H9 (cell line): ENCODE results near the gene IFNA4. TPM values are rescaled to one million over a fixed set of nuclear protein-coding genes. Genes with fewer than 3 reads are reported as not detected.
A peak's percentile ranks its signal among the peaks of the same experiment; 100 is the strongest.

ENCODE experiments used
- DNase-seq: peaks from one replicate; pipeline ENCODE4 v3.0.0-alpha.2; 2017
- H2AFZ ChIP-seq: one replicate; pipeline ENCODE4 v1.6.1; 2013; ENCODE audit warnings: mild to moderate bottlenecking, low read length, control low read depth, moderate library complexity
- H2AK5ac ChIP-seq: 2 replicates; pipeline ENCODE4 v1.6.1; 2013; ENCODE audit warnings: low read length, control low read depth, mixed read lengths; ENCODE audit not compliant: insufficient read length
- H2BK120ac ChIP-seq: one replicate; pipeline ENCODE4 v1.6.1; 2013; ENCODE audit warnings: low read depth, mild to moderate bottlenecking, low read length, control low read depth, inconsistent platforms; ENCODE audit not compliant: poor library complexity, severe bottlenecking
- H2BK12ac ChIP-seq: 2 replicates; pipeline ENCODE4 v1.6.1; 2013; ENCODE audit warnings: low read length, control low read depth, mixed read lengths, low read depth; ENCODE audit not compliant: insufficient read length
- H2BK15ac ChIP-seq: 2 replicates; pipeline ENCODE4 v1.6.1; 2013; ENCODE audit warnings: low read depth, low read length, control low read depth
- H2BK20ac ChIP-seq: one replicate; pipeline ENCODE4 v1.6.1; 2013; ENCODE audit warnings: low read depth, mild to moderate bottlenecking, low read length, control low read depth, inconsistent platforms; ENCODE audit not compliant: poor library complexity, severe bottlenecking
- H2BK5ac ChIP-seq: 2 replicates; pipeline ENCODE4 v1.6.1; 2013; ENCODE audit warnings: low read length, control low read depth, mixed read lengths; ENCODE audit not compliant: insufficient read length
- H3K14ac ChIP-seq: 2 replicates; pipeline ENCODE4 v1.6.1; 2013; ENCODE audit warnings: low read length, control low read depth; ENCODE audit not compliant: insufficient read depth
- H3K18ac ChIP-seq: 2 replicates; pipeline ENCODE4 v1.6.1; 2013; ENCODE audit warnings: low read depth, mild to moderate bottlenecking, mixed read lengths, low read length, control low read depth; ENCODE audit not compliant: insufficient read length
- H3K23ac ChIP-seq: 2 replicates; pipeline ENCODE4 v1.6.1; 2013; ENCODE audit warnings: low read length, control low read depth, mixed read lengths, low read depth; ENCODE audit not compliant: insufficient read length
- H3K23me2 ChIP-seq: 2 replicates; pipeline ENCODE4 v1.6.1; 2013; ENCODE audit warnings: low read depth, mild to moderate bottlenecking, mixed read lengths, low read length, control low read depth; ENCODE audit not compliant: insufficient read length, poor library complexity, severe bottlenecking
- H3K27ac ChIP-seq: 2 replicates; pipeline ENCODE4 v1.5.1; 2013; ENCODE audit warnings: low read length, control low read depth, mixed read lengths, low read depth; ENCODE audit not compliant: insufficient read length
- H3K27me3 ChIP-seq: 2 replicates; pipeline ENCODE4 v1.6.1; 2013; ENCODE audit warnings: low read length, control low read depth, inconsistent platforms; ENCODE audit not compliant: insufficient read depth
- H3K4ac ChIP-seq: 2 replicates; pipeline ENCODE4 v1.6.1; 2013; ENCODE audit warnings: low read depth, mild to moderate bottlenecking, control low read depth, inconsistent platforms, low read length, moderate library complexity
- H3K4me1 ChIP-seq: 2 replicates; pipeline ENCODE4 v1.6.1; 2013; ENCODE audit warnings: low read length, control low read depth, inconsistent platforms; ENCODE audit not compliant: insufficient read depth
- H3K4me2 ChIP-seq: 2 replicates; pipeline ENCODE4 v1.6.1; 2013; ENCODE audit warnings: low read length, control low read depth, mixed read lengths; ENCODE audit not compliant: insufficient read length, insufficient read depth
- H3K56ac ChIP-seq: 2 replicates; pipeline ENCODE4 v1.6.1; 2013; ENCODE audit warnings: low read depth, mild to moderate bottlenecking, mixed read lengths, low read length, control low read depth; ENCODE audit not compliant: insufficient read length
- H3K79me1 ChIP-seq: 2 replicates; pipeline ENCODE4 v1.6.1; 2013; ENCODE audit warnings: low read depth, mild to moderate bottlenecking, moderate library complexity, low read length, control low read depth, inconsistent platforms; ENCODE audit not compliant: insufficient read depth, poor library complexity, severe bottlenecking
- H3K79me2 ChIP-seq: 2 replicates; pipeline ENCODE4 v1.6.1; 2013; ENCODE audit warnings: low read length, control low read depth, inconsistent platforms; ENCODE audit not compliant: insufficient read depth
- H3K9ac ChIP-seq: 2 replicates; pipeline ENCODE4 v1.6.1; 2013; ENCODE audit warnings: low read length, control low read depth, mixed read lengths; ENCODE audit not compliant: insufficient read length; ENCODE audit errors: extremely low read depth
- H3K9me3 ChIP-seq: one replicate; pipeline ENCODE4 v1.6.1; 2013; ENCODE audit warnings: low read depth, low read length, inconsistent platforms; ENCODE audit not compliant: control insufficient read depth
- H3T11ph ChIP-seq: one replicate; pipeline ENCODE4 v1.6.1; 2013; ENCODE audit warnings: mild to moderate bottlenecking, low read length, control low read depth, inconsistent platforms
- H4K20me1 ChIP-seq: one replicate; pipeline ENCODE4 v1.6.1; 2013; ENCODE audit not compliant: control insufficient read depth, insufficient read length, insufficient read depth
- H4K5ac ChIP-seq: 2 replicates; pipeline ENCODE4 v1.6.1; 2013; ENCODE audit warnings: low read depth, mild to moderate bottlenecking, mixed read lengths, low read length, control low read depth; ENCODE audit not compliant: insufficient read length
- H4K8ac ChIP-seq: replicated peaks from 2 replicates; pipeline ENCODE4 v1.6.1; 2013; ENCODE audit warnings: low read length, control low read depth, mixed read lengths, low read depth; ENCODE audit not compliant: insufficient read length
- H4K91ac ChIP-seq: 2 replicates; pipeline ENCODE4 v1.6.1; 2013; ENCODE audit warnings: low read depth, mild to moderate bottlenecking, moderate library complexity, mixed read lengths, low read length, control low read depth; ENCODE audit not compliant: insufficient read length
- H3K27ac Mint-ChIP-seq, 3 experiments: 2 replicates in 2 of 3; 3 replicates in 1 of 3; pipeline ENCODE4 v1.8.0; 2020 to 2021; ENCODE audit warnings: mixed read lengths in 3 of 3, mild to moderate bottlenecking in 1 of 3, moderate library complexity in 1 of 3
- H3K27me3 Mint-ChIP-seq: 2 replicates; pipeline ENCODE4 v1.8.0; 2021; ENCODE audit warnings: low read depth, mild to moderate bottlenecking, moderate library complexity, mixed read lengths
- H3K36me3 Mint-ChIP-seq, 3 experiments: 2 replicates in 2 of 3; 3 replicates in 1 of 3; pipeline ENCODE4 v1.8.0; 2020 to 2021; ENCODE audit warnings: low read depth in 3 of 3, mixed read lengths in 3 of 3; ENCODE audit not compliant: insufficient read depth in 1 of 3
- H3K4me1 Mint-ChIP-seq, 2 experiments: 2 replicates each; pipeline ENCODE4 v1.8.0; 2020; ENCODE audit warnings: mixed read lengths in 2 of 2
- H3K4me3 Mint-ChIP-seq, 2 experiments: 2 replicates in 1 of 2; 3 replicates in 1 of 2; pipeline ENCODE4 v1.8.0; 2020 to 2021; ENCODE audit warnings: mild to moderate bottlenecking in 2 of 2, mixed read lengths in 2 of 2, moderate library complexity in 1 of 2
- H3K9me3 Mint-ChIP-seq, 2 experiments: 2 replicates in 1 of 2; 3 replicates in 1 of 2; pipeline ENCODE4 v1.8.0; 2020; ENCODE audit warnings: mild to moderate bottlenecking in 2 of 2, mixed read lengths in 2 of 2, moderate library complexity in 1 of 2
- CTCF ChIP-seq: fragments of 200-600 bp; sonication (generic); conservative IDR thresholded peaks from 3 replicates; pipeline ENCODE4 v1.8.0; 2021; ENCODE audit warnings: antibody characterized with exemption, mild to moderate bottlenecking
- whole genome bisulfite sequencing: extraction: QIAGEN DNeasy Blood & Tissue Kit; methylation state at CpG from one replicate; pipeline ENCODE4 v1.1.7; 2013; ENCODE audit warnings: missing lambda C conversion rate, low lambda C conversion rate, mixed read lengths; ENCODE audit not compliant: insufficient read length; ENCODE audit errors: extremely low coverage; 5-methylcytosine and 5-hydroxymethylcytosine counted together
- total RNA-seq: library from RNA; stranded (reverse); gene quantifications from 2 replicates; pipeline ENCODE4 v1.2.1, GENCODE V29; 2021

The IFNA4 gene
- total RNA-seq, 1 experiment from 2014 or later: not detected

- no peak overlapping the region for H4K8ac ChIP-seq
- no peak overlapping the region for H3K56ac ChIP-seq
- no CpG with 5 or more reads among the region's 4 CpGs for WGBS
- H3K4me1 ChIP-seq: no peaks in the 10 kb centered on the region
- DNase-seq: no peak
- H3K27ac ChIP-seq: no peak overlapping the region
- H3K79me1 ChIP-seq: no peaks in the 10 kb centered on the region
- no peak for TF ChIP-seq CTCF
- H3K14ac ChIP-seq: no peak overlapping the region
- H2AK5ac ChIP-seq: no peak overlapping the region
- no peak overlapping the region for H3K4ac ChIP-seq
- Mint-ChIP-seq H3K27me3 (peaks cover 18% of the 10 kb centered on the region), H3K27ac (0 out of 7 replicates have a peak overlapping the region, but pooled peaks of 1 of the 3 experiments have one; percentile 12), H3K4me3 (no peak overlapping the region), H3K9me3 (no peaks in the 10 kb centered on the region), H3K36me3 (no peaks in the 10 kb centered on the region), H3K4me1 (no peaks in the 10 kb centered on the region; a peak in 1 of 4 replicates)
- H3K23ac ChIP-seq: no peak overlapping the region
- H2BK120ac ChIP-seq: no peak overlapping the region
- H3T11ph ChIP-seq: no peak overlapping the region
- no peak overlapping the region for H2BK15ac ChIP-seq
- no peak overlapping the region for H4K91ac ChIP-seq
- no peak overlapping the region for H3K4me2 ChIP-seq
- no peak overlapping the region for H2BK5ac ChIP-seq
- H3K27me3 ChIP-seq: no peaks in the 10 kb centered on the region
- H2AFZ ChIP-seq: no peak overlapping the region
- H3K23me2 ChIP-seq: no peaks in the 10 kb centered on the region
- no peak overlapping the region for H2BK12ac ChIP-seq
- H3K18ac ChIP-seq: no peak overlapping the region
- no peaks in the 10 kb centered on the region for H3K9me3 ChIP-seq
- H4K20me1 ChIP-seq: no peaks in the 10 kb centered on the region
- H3K9ac ChIP-seq: no peak overlapping the region
- no peak overlapping the region for H4K5ac ChIP-seq
- H3K79me2 ChIP-seq: no peaks in the 10 kb centered on the region
- no peak overlapping the region for H2BK20ac ChIP-seq
Observed at GRCh38 chr9:21234153-21234687, 46.8 kb upstream of the IFNA4 start.
